Fibroblast of the aortic adventitia (primary cell): ENCODE measurements around the gene EXOC6B. TPM values are rescaled to one million over a fixed set of nuclear protein-coding genes. Genes with fewer than 3 reads are reported as not detected.
A peak's percentile ranks its signal among the peaks of the same experiment; 100 is the strongest.

ENCODE experiments used
- DNase-seq: peaks from one replicate; pipeline ENCODE4 v3.0.0-alpha.2; 2010; ENCODE audit warnings: low read depth
- H3K4me3 ChIP-seq: 2 replicates; pipeline ENCODE4 v1.5.1; 2011; ENCODE audit warnings: low read depth, mild to moderate bottlenecking, control low read depth, low read length, moderate library complexity
- total RNA-seq: library from RNA; depleted of rRNA; stranded (reverse); fragments of >200 nt; gene quantifications from 2 replicates; pipeline ENCODE4 v1.2.3, GENCODE V29; 2012; ENCODE audit warnings: low replicate concordance
- TF ChIP-seq, protein P1 (sequence below): IDR thresholded peaks from 2 replicates; pipeline ENCODE4 v1.5.1; 2011; ENCODE audit warnings: mild to moderate bottlenecking, low read length, control low read depth, inconsistent platforms; ENCODE audit not compliant: insufficient read depth

Gene EXOC6B
- total RNA-seq, 1 donor: 30.2 TPM

DNA sequence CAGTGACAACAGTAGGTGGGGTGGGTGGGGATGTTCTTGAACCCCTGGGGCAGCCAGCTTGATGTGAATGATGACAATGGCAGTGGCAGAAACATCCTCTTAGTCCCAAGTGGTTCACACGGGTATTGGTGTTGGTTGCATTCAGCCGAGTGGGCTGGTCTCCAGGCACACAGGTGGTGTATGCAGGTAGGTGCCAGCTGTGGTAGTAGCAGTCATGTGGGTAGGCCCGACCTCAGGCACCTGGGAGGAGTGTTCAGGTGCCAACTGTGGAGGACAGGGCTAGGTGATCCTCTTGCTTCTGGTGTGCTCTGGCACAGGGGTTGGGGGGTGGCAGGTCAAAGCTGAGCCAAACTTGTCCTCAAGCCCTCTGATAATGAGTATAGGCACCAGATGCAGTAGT lies 350.6 kb downstream of the EXOC6B start:
- TF ChIP-seq, protein P1, sequence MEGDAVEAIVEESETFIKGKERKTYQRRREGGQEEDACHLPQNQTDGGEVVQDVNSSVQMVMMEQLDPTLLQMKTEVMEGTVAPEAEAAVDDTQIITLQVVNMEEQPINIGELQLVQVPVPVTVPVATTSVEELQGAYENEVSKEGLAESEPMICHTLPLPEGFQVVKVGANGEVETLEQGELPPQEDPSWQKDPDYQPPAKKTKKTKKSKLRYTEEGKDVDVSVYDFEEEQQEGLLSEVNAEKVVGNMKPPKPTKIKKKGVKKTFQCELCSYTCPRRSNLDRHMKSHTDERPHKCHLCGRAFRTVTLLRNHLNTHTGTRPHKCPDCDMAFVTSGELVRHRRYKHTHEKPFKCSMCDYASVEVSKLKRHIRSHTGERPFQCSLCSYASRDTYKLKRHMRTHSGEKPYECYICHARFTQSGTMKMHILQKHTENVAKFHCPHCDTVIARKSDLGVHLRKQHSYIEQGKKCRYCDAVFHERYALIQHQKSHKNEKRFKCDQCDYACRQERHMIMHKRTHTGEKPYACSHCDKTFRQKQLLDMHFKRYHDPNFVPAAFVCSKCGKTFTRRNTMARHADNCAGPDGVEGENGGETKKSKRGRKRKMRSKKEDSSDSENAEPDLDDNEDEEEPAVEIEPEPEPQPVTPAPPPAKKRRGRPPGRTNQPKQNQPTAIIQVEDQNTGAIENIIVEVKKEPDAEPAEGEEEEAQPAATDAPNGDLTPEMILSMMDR: no peak
- H3K4me3 ChIP-seq: no peak overlapping the region
- DNase-seq: no peak

DNA sequence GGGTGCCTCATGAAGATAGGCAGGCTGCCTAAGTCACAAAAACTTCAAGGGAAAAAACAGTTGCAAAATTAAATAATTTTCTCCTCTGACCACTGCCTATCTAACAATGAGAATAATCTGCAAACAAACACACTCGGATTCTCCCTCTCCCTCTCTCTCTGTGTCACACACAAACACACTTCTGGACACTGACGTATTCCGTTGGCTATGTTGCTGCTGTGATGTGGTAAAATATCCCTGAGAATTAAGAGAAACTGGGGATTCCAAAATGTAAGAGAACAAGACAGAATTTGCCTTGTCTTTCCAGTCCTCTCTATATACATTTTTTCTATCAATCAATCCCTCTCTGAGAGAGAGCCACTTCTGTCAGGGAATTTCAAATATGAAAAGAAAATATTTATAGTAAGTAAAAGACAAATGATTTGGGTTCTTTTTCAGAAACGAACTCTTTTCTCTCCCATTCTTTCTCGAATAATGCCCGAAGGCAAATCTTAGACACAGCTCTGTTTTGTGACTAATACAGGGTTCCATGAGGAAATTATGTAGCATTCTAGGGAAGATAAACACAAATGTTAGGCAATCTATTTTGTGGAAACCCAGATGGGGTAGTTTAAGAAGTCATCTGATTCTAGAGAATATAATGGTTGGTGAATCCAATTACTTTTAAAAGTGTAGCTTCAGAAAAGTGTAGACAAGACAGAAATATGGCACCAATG lies 367.9 kb downstream of the EXOC6B start:
- H3K4me3 ChIP-seq: no peak overlapping the region
- TF ChIP-seq, protein P1: no peak
- peak; percentile 49 for DNase-seq

GRCh38 chr2:72454189-72454588 lies 371.6 kb downstream of the EXOC6B start:
- TF ChIP-seq, protein P1: no peak

GRCh38 chr2:72442270-72442669 lies 383.6 kb downstream of the EXOC6B start:
- TF ChIP-seq, protein P1: no peak
- H3K4me3 ChIP-seq: no peak overlapping the region
- no peak for DNase-seq

More at GRCh38 chr2:72454189-72454588, 371.6 kb downstream of the EXOC6B start:
- H3K4me3 ChIP-seq: no peak overlapping the region
- no peak for DNase-seq

GRCh38 chr2:72439892-72440291 lies 385.9 kb downstream of the EXOC6B start:
- DNase-seq: no peak
- TF ChIP-seq, protein P1: no peak
- H3K4me3 ChIP-seq: no peak overlapping the region

- TF ChIP-seq, protein P1: no peak
- DNase-seq: no peak
- H3K4me3 ChIP-seq: no peak overlapping the region
Measured at GRCh38 chr2:72438364-72438763, 387.5 kb downstream of the EXOC6B start.

DNA sequence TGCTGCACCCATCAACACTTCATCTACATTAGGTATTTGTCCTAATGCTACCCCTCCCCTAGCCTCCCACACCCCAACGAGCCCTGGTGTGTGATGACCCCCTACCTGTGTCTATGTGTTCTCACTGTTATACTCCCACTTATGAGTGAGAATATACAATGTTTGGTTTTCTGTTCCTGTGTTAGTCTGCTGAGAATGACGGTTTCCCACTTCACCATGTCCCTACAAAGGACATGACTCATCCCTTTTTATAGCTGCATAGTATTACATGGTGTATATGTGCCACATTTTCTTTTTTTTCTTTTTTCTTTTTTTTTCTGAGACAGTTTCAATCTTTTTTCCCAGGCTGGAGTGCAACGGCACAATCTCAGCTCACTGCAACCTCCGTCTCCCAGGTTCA lies 394.1 kb downstream of the EXOC6B start:
- TF ChIP-seq, protein P1: no peak
- DNase-seq: no peak
- H3K4me3 ChIP-seq: no peak overlapping the region
